HG03159 (cell line): ENCODE measurements around the gene PSMD2.

Source experiments
- ATAC-seq: cut with Tn5 transposase; IDR thresholded peaks from one replicate; pipeline ENCODE4 v1.9.1; 2021; ENCODE audit warnings: mild to moderate bottlenecking, moderate library complexity; ENCODE audit not compliant: unreplicated experiment

Gene PSMD2

DNA sequence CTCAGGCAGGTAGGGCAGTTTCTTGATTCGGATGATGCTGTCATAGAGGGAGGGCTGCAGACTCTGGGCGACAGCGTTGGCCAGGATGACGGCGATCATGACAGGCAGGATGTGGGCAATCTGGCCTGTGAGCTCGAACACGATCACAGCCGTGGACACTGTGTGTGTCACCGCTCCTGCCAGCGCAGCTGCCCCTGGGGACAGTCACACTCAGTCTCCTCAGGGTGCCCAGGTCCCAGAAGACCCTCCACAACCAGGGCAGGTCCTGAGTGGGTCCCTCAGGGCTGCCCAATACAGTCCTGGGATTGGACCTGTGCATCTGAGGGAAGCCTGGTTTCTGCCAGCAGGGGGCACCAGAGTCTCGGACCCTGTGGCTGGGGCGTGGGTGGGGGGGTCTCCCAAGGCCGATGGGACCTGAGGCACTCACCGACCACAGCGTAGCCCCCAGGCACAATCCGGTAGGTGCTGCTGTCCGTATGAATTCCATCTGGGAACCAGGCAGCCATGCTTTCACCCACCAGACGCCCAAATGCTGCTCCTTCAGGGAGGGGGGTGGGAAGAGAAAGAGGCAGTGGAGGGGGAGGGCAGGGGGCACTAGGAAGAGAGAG, 55.2 kb downstream of the PSMD2 start:
- ATAC-seq, result peak; percentile 51

DNA sequence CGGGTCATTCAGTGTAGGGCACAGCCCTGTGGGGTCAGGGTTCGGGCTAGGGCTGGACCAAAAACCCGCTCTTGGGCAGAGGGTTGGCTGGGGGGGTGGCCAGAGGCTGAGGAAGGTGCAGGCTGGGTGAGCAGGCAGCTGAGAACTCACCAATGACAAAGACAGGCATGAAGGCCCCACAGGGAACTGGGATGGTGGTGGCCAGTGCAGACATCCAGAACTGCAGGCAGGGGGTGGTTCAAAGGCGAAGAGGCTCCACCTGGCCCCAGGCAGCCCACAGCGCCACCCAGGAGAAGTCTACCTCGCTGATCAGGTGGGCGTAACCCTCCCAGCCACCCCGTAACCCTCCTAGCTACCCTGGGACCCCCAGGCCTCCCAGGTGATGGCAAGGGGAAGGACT, 55.7 kb downstream of the PSMD2 start:
- ATAC-seq, result no peak

DNA sequence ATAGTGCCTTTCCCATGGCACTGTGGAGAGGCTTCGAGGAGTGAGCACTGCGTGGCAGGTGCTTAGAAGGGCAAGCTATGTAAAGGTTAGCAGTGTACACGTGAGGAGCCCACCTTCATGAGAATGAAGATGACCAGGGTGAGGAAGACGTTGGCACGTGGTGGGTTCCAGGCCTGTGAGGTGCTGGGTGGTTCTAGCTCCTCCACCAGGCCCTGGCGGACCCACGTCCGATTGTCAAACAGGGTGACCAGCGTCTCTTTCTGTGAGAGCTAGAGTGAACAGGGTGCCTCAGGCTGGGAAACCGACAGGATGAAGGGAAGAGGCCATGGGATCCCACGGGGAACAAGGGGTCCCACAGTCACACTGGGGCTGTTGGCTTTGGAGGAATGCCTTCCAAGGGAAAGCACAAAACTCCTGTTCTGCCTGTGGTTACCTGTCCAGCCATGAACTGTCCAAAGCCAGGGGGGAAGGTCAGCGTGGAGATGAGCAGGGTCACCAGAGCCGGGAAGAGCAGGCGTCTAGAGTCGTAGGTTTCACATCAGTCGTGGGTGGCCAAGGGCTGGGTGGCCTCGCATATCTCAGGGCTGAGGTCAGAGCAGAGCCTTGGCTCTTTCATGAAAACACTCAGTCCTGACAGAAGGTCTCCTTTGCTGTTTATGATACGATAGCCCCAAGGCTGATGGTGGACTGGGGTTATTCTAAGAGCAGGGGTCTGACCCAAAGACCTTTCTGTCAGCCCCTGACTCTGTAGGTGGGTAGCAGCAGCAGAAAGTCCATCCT, 56.4 kb downstream of the PSMD2 start:
- no peak for ATAC-seq

GRCh38 chr3:184357248-184358123, 58.4 kb downstream of the PSMD2 start:
- ATAC-seq, result no peak

DNA sequence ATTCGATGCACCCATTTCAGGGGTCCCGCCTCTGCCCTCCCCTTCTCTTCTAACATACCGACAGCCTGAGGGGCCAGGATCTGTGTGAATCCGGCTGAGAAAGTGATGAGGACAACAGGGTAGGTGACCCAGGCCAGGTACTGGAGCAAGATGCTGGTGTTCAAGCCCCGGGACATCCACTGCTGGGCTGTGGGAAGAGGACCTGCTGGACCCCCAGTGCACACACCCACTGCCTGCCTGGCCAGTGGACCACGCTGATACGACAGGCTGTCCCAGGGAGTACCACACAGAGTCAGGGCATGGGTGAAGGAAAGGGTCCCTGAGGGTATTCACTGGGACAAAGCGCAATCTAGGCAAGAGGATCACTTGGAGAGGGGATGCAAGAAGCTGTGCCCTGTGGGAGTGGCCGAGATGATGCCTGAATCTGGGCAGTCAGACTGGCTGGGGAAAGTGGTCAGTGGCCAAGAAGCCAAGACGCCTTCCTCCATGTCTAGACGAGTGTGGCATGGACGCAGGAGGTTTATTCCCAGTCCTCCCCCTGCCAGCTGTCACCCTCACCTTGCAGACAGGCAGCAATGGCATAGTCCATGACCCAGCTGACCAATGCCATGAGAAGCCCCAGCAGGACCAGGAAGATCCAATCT, 59.2 kb downstream of the PSMD2 start:
- no peak for ATAC-seq
